Nephron progenitor cell (in vitro differentiated cells): ENCODE data around the gene ADPRHL1.

ENCODE experiments used
- DNase-seq: peaks from one replicate; pipeline ENCODE4 v3.0.0; 2021
- H3K27ac Mint-ChIP-seq: 2 replicates; pipeline ENCODE4 v1.8.0; 2021; ENCODE audit warnings: mild to moderate bottlenecking, moderate library complexity, mixed read lengths
- H3K27me3 Mint-ChIP-seq: 2 replicates; pipeline ENCODE4 v1.8.0; 2021; ENCODE audit warnings: mild to moderate bottlenecking, low read depth, mixed read lengths; ENCODE audit not compliant: poor library complexity
- H3K36me3 Mint-ChIP-seq: 2 replicates; pipeline ENCODE4 v1.8.0; 2021; ENCODE audit warnings: low read depth, mixed read lengths
- H3K4me1 Mint-ChIP-seq: 2 replicates; pipeline ENCODE4 v1.8.0; 2021; ENCODE audit warnings: mixed read lengths
- H3K4me3 Mint-ChIP-seq: 2 replicates; pipeline ENCODE4 v1.8.0; 2021; ENCODE audit warnings: mild to moderate bottlenecking, moderate library complexity, mixed read lengths
- H3K9me3 Mint-ChIP-seq: 2 replicates; pipeline ENCODE4 v1.8.0; 2021; ENCODE audit warnings: mild to moderate bottlenecking, moderate library complexity, mixed read lengths
- TF ChIP-seq, protein P1 (sequence below): fragments of 200-600 bp; sonication (generic); IDR thresholded peaks from 2 replicates; pipeline ENCODE4 v1.5.0; 2021; ENCODE audit warnings: antibody characterized with exemption

ADPRHL1 gene

DNA sequence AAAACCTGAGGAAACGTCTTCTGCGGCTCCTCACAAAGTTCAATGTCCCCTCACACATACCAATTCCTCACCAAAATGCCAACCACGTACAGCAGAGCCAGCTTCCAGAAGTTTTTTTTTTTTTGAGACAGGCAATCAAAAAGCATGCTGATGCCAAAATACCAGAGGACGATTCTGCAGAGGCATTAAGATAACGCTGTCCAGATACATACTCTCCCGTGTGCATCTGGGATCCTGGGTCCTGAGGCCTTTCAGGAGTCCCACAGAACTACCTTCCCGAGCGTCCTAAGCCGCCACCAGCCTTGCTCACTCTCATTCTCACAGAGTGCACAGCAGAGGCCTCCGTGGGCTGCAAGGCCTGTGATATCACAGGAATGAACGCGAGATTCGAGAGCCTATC lies 32.3 kb upstream of the ADPRHL1 start:
- Mint-ChIP-seq H3K4me1 (peaks cover 62% of the 10 kb centered on the region), H3K27ac (no peak overlapping the region), H3K27me3 (peaks cover 3% of the 10 kb centered on the region), H3K9me3 (no peaks in the 10 kb centered on the region), H3K36me3 (peaks cover 8% of the 10 kb centered on the region), H3K4me3 (no peak overlapping the region)
- DNase-seq: no peak
- TF ChIP-seq, protein P1, sequence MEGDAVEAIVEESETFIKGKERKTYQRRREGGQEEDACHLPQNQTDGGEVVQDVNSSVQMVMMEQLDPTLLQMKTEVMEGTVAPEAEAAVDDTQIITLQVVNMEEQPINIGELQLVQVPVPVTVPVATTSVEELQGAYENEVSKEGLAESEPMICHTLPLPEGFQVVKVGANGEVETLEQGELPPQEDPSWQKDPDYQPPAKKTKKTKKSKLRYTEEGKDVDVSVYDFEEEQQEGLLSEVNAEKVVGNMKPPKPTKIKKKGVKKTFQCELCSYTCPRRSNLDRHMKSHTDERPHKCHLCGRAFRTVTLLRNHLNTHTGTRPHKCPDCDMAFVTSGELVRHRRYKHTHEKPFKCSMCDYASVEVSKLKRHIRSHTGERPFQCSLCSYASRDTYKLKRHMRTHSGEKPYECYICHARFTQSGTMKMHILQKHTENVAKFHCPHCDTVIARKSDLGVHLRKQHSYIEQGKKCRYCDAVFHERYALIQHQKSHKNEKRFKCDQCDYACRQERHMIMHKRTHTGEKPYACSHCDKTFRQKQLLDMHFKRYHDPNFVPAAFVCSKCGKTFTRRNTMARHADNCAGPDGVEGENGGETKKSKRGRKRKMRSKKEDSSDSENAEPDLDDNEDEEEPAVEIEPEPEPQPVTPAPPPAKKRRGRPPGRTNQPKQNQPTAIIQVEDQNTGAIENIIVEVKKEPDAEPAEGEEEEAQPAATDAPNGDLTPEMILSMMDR: no peak

DNA sequence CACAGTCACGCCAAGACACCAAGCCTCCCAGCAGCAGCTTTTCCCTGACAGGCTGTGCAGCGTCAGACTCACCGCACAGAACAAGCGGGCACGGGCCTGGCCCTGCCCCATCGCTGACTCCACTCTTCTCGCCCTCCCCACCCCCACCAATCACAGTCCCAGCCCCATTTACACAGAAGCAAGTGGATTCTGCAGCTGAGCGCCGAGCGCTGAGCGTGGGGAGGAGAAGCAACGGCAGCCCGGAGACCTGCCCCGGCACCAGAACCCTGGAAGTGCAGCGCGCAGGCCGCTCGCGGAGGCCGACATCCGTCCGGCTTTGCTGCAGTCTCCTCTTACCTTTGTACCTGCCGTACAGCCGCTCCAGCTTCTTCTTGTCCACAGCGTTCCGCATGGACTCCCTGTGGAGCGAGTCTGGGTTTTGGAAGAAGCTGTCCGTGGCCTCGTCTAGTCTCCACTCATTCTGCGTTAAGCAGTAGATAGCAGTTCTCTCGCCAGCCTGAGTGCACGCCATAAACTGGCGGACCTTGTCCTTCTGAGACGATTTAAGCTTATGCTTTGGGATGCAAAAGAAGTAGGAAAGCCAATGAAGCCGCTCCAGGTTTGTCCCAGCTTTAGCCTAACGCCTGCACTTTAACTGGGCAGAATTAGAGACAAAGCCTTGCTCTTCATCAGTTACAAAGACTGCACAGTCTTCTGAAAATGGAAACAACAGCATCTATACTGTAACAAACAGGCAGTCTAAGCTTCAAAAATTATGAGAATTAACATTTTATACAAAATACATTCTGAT lies 30.4 kb upstream of the ADPRHL1 start:
- Mint-ChIP-seq H3K4me3 (no peak overlapping the region), H3K27ac (peak overlapping the region; percentile 81), H3K4me1 (peaks cover 48% of the 10 kb centered on the region), H3K36me3 (peaks cover 21% of the 10 kb centered on the region), H3K9me3 (no peaks in the 10 kb centered on the region), H3K27me3 (no peaks in the 10 kb centered on the region)
- DNase-seq: no peak
- TF ChIP-seq, protein P1: no peak

GRCh38 chr13:113483081-113483480 lies 29.8 kb upstream of the ADPRHL1 start:
- Mint-ChIP-seq H3K4me1 (peaks cover 42% of the 10 kb centered on the region), H3K9me3 (no peaks in the 10 kb centered on the region), H3K4me3 (no peak overlapping the region), H3K36me3 (peaks cover 27% of the 10 kb centered on the region), H3K27me3 (no peaks in the 10 kb centered on the region), H3K27ac (peak overlapping the region; percentile 25)
- TF ChIP-seq, protein P1: no peak
- DNase-seq: no peak

DNA sequence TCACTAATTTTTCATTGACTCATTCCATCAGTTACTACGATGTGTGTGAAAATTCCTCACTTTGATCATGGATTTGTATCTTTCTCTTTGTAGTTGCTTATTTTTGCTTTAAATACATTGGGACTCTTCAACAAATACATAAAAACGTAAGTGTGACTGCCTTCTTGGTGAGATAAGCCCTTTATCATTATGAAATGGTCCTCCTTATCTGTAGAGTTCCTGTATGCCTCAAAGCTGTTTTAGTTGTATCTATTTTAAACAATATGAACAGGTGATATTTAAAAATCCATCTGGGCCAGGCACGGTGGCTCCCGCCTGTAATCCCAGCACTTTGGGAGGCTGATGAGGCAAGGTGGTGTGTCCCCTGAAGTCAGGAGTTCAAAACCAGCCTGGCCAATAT lies 25.9 kb upstream of the ADPRHL1 start:
- Mint-ChIP-seq H3K9me3 (no peaks in the 10 kb centered on the region), H3K27me3 (no peaks in the 10 kb centered on the region), H3K27ac (no peak overlapping the region), H3K4me1 (peaks cover 15% of the 10 kb centered on the region), H3K4me3 (no peak overlapping the region), H3K36me3 (peaks cover 66% of the 10 kb centered on the region)
- no peak for DNase-seq
- TF ChIP-seq, protein P1: no peak

GRCh38 chr13:113477724-113478123 lies 24.4 kb upstream of the ADPRHL1 start:
- H3K4me1 Mint-ChIP-seq: peaks cover 6% of the 10 kb centered on the region
- H3K27ac Mint-ChIP-seq: no peak overlapping the region
- H3K27me3 Mint-ChIP-seq: no peaks in the 10 kb centered on the region

More at GRCh38 chr13:113477724-113478123, 24.4 kb upstream of the ADPRHL1 start:
- Mint-ChIP-seq H3K9me3 (no peaks in the 10 kb centered on the region), H3K36me3 (peaks cover 77% of the 10 kb centered on the region), H3K4me3 (no peak overlapping the region)
- TF ChIP-seq, protein P1: no peak
- DNase-seq: no peak
